BE2C (cell line): ENCODE measurements around the gene RNU6-9. TPM values are rescaled to one million over a fixed set of nuclear protein-coding genes. Genes with fewer than 3 reads are reported as not detected.
A peak's percentile ranks its signal among the peaks of the same experiment; 100 is the strongest.
"Not testable (repeated sequence)": the region's sequence is repeated elsewhere in the genome, so short reads cannot be mapped to it uniquely, and the experiment has no call there.

ENCODE experiments used
- DNase-seq: peaks from one replicate; pipeline ENCODE4 v3.0.0-alpha.2; 2020
- H3K27me3 ChIP-seq: fragments of 250-450 bp; sonication (Bioruptor Pico); 2 replicates; pipeline ENCODE4 v1.5.1; 2020; ENCODE audit warnings: mild to moderate bottlenecking
- H3K36me3 ChIP-seq: fragments of 250-450 bp; sonication (Bioruptor Pico); 2 replicates; pipeline ENCODE4 v1.5.1; 2020; ENCODE audit warnings: mild to moderate bottlenecking
- H3K4me1 ChIP-seq: fragments of 250-450 bp; sonication (Bioruptor Pico); 2 replicates; pipeline ENCODE4 v1.5.1; 2020
- H3K4me3 ChIP-seq: 2 replicates; pipeline ENCODE4 v1.5.1; 2011; ENCODE audit warnings: low read depth, low read length
- H3K9me3 ChIP-seq: fragments of 250-450 bp; sonication (Bioruptor Pico); 2 replicates; pipeline ENCODE4 v1.5.1; 2020
- CTCF ChIP-seq: IDR thresholded peaks from 2 replicates; pipeline ENCODE4 v1.5.1; 2012; ENCODE audit warnings: mild to moderate bottlenecking, low read depth, low read length
- polyA plus RNA-seq: library from polyadenylated mRNA; unstranded; fragments of >200 nt; gene quantifications from one replicate; pipeline ENCODE4 v1.2.1, GENCODE V29; 2012; ENCODE audit warnings: low read depth, missing spikeins; ENCODE audit not compliant: insufficient read length, insufficient read depth

RNU6-9 gene
- polyA plus RNA-seq: not detected

DNA sequence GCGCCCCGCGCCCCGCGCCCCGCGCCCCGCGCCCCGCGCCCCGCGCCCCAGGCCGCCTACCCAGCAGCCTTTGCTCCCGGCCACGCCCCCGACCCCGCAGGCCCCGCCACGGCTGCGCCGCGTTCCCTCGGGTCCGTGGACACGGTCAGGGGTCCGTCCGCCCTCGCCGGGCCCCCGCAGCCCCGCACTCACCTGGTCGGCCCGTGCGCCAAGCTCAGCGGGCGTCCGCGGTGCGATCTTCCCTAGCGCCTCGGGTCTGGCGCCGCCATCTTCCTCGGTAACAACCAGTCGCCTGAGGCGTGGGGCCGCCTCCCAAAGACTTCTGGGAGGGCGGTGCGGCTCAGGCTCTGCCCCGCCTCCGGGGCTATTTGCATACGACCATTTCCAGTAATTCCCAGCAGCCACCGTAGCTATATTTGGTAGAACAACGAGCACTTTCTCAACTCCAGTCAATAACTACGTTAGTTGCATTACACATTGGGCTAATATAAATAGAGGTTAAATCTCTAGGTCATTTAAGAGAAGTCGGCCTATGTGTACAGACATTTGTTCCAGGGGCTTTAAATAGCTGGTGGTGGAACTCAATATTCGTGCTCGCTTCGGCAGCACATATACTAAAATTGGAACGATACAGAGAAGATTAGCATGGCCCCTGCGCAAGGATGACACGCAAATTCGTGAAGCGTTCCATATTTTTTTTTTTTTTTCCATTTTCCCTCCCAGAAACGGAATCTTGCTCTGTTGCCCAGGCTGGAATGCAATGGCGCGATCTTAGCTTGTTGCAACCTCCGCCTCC is at the start of gene RNU6-9, which contains the start of gene MED16:
TSS of gene RNU6-9 (plus strand) at position 591 of the 796 bp plus-strand sequence.
TSS of gene MED16 (minus strand) at position 294 of the 796 bp plus-strand sequence. CDS start 2,056 bp downstream, outside the sequence.
- no peaks in the 10 kb centered on the region for H3K27me3 ChIP-seq
- H3K36me3 ChIP-seq: peaks cover 18% of the 10 kb centered on the region
- H3K4me1 ChIP-seq: no peaks in the 10 kb centered on the region

GRCh38 chr19:843836-844545 is 49.3 kb upstream of the RNU6-9 start:
- DNase-seq: no peak
- Histone ChIP-seq H3K4me1 (no peaks in the 10 kb centered on the region), H3K4me3 (no peak overlapping the region), H3K9me3 (no peaks in the 10 kb centered on the region), H3K27me3 (peaks cover 57% of the 10 kb centered on the region), H3K36me3 (no peaks in the 10 kb centered on the region)
- no peak for TF ChIP-seq CTCF

More for the DNA sequence above, at the start of gene RNU6-9, which contains the start of gene MED16:
- DNase-seq: peak; percentile 95
- Histone ChIP-seq H3K4me3 (peak within 1 kb of the TSS; percentile 71), H3K9me3 (no peaks in the 10 kb centered on the region)
- no peak for TF ChIP-seq CTCF

GRCh38 chr19:844546-844971 is 48.7 kb upstream of the RNU6-9 start:
- DNase-seq: no peak
- Histone ChIP-seq H3K36me3 (no peaks in the 10 kb centered on the region), H3K27me3 (peaks cover 59% of the 10 kb centered on the region), H3K9me3 (no peaks in the 10 kb centered on the region), H3K4me3 (no peak overlapping the region), H3K4me1 (no peaks in the 10 kb centered on the region)
- TF ChIP-seq CTCF: no peak

DNA sequence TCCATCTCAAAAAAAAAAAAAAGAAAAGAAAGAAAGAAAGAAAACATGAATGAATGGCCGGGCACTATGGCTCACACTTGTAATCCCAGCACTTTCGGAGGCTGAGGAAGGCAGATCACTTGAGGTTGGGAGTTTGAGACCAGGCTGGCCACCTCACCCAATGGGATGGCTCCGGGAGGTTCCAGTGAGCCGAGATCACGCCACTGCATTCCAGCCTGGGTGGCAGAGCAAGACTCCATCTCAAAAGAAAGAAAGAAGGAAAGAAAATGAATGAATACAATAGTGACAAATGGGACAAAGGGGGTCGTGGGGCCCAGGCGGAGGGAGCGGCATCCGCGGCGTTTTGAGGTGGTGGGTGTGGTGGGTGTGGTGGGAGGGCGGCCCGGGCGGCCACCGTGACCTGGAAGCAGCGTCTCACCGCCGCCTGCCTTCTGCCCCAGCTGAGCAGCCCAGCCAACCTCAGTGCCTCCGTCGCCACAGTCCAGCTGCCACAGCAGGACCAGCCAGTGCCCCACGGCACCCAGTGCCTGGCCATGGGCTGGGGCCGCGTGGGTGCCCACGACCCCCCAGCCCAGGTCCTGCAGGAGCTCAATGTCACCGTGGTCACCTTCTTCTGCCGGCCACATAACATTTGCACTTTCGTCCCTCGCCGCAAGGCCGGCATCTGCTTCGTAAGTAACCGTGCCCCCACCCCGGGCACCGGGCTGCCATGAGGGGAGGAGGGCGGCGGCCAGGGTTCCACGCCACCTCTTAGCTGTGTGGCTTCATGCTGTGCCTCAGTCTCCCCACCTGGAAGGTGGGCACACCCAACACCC is 47.4 kb upstream of the RNU6-9 start:
- DNase-seq: no peak
- Histone ChIP-seq H3K27me3 (peaks cover 63% of the 10 kb centered on the region), H3K36me3 (no peaks in the 10 kb centered on the region), H3K4me1 (no peaks in the 10 kb centered on the region), H3K9me3 (no peaks in the 10 kb centered on the region), H3K4me3 (no peak overlapping the region)
- no peak for TF ChIP-seq CTCF

- no peaks in the 10 kb centered on the region for H3K9me3 ChIP-seq
- no peaks in the 10 kb centered on the region for H3K36me3 ChIP-seq
- TF ChIP-seq CTCF: no peak
- H3K4me3 ChIP-seq: no peak overlapping the region
- H3K27me3 ChIP-seq: peaks cover 69% of the 10 kb centered on the region
- DNase-seq: no peak
- no peaks in the 10 kb centered on the region for H3K4me1 ChIP-seq
Measured at GRCh38 chr19:848386-848921, 44.8 kb upstream of the RNU6-9 start.

- not testable (repeated sequence) for H3K4me3 ChIP-seq, H3K9me3 ChIP-seq, H3K36me3 ChIP-seq, H3K4me1 ChIP-seq, DNase-seq
- peaks cover 63% of the 10 kb centered on the region for H3K27me3 ChIP-seq
Measured at GRCh38 chr19:849195-849594, 44.1 kb upstream of the RNU6-9 start.
